ENCODE data around the gene LGMN. TPM values are rescaled to one million over a fixed set of nuclear protein-coding genes. Genes with fewer than 3 reads are reported as not detected.

Gene LGMN
- total RNA-seq, 3 donors from 2014 or later: 70.8 to 193 (median 122) TPM

DNA sequence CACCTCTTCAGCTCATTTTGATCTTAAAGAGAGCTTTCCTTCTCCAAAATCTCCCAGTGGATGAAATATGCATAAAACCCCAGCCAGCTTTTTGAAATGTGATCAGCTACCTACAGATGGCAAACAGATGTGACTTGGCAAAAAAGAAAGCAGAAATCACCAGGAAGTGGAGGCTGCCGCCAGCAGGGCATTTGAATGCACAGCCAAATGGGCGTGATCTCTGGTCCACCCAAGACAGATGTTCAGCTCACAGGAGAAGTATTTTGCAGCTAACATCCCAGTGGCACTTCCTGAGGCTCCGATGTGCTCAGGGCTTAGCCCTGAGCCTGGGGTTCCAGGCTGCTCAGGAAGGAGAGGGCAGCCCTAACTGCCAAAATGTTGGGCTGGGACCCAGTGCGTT lies 78.3 kb downstream of the LGMN start:
- H3K27me3 ChIP-seq: no peaks in the 10 kb centered on the region
- no peaks in the 10 kb centered on the region for H3K9me3 ChIP-seq
- no peaks in the 10 kb centered on the region for H3K36me3 ChIP-seq
- H3K4me1 ChIP-seq: no peaks in the 10 kb centered on the region
- intact Hi-C loops (cut with DNase I; ENCODE audit: low total_unique reads): no loop called here
- H3K4me3 ChIP-seq: no peak overlapping the region
- DNase-seq (ENCODE audit: low spot score in 2 of 2): no peak
- H3K27ac ChIP-seq: no peak overlapping the region
- TF ChIP-seq, protein P1, sequence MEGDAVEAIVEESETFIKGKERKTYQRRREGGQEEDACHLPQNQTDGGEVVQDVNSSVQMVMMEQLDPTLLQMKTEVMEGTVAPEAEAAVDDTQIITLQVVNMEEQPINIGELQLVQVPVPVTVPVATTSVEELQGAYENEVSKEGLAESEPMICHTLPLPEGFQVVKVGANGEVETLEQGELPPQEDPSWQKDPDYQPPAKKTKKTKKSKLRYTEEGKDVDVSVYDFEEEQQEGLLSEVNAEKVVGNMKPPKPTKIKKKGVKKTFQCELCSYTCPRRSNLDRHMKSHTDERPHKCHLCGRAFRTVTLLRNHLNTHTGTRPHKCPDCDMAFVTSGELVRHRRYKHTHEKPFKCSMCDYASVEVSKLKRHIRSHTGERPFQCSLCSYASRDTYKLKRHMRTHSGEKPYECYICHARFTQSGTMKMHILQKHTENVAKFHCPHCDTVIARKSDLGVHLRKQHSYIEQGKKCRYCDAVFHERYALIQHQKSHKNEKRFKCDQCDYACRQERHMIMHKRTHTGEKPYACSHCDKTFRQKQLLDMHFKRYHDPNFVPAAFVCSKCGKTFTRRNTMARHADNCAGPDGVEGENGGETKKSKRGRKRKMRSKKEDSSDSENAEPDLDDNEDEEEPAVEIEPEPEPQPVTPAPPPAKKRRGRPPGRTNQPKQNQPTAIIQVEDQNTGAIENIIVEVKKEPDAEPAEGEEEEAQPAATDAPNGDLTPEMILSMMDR (IDR thresholded peaks at IDR 0.05): no peak
- TF ChIP-seq POLR2A (IDR thresholded peaks at IDR 0.05): no peak
- TF ChIP-seq POLR2AphosphoS5 (IDR thresholded peaks at IDR 0.05): no peak

DNA sequence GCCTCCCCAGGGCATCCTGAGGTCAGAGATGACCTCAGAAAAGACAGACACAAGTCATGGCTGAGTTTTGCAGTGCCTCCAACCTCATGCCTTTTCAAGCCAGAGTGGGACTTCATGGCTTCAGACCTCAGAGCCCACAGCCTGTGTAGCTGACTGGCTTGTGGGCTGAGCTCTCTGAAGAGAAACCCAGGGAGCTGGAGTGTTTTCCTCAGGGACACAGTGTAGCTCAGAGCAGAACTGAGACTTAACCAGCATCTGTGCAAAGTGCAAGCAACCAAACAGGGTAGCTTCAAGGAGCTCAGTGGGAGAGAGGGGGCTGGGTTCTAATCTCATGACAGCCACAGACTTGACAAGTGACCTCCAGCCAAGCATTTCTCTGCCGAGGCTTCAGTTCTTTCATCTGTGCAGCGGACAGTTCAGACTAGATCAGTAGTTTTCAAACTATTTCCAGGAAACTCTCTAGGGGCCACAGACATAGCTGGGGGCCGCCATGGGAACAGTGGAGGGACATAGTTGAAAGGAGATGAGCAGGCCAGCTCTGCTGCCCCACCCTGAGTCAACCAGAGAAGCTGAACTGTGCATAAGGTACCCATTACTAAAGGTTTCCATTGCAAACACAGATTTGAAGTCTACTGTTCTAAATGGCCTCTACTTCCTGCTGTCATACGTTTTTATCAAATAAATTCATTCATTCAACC lies 80.0 kb downstream of the LGMN start:
- Histone ChIP-seq H3K4me3 (no peak overlapping the region), H3K4me1 (no peaks in the 10 kb centered on the region), H3K27ac (no peak overlapping the region), H3K9me3 (no peaks in the 10 kb centered on the region), H3K36me3 (no peaks in the 10 kb centered on the region), H3K27me3 (no peaks in the 10 kb centered on the region)
- TF ChIP-seq, protein P1 (IDR thresholded peaks at IDR 0.05): no peak
- TF ChIP-seq POLR2A (IDR thresholded peaks at IDR 0.05) (no peak), POLR2AphosphoS5 (IDR thresholded peaks at IDR 0.05) (no peak)
- no peak for DNase-seq (ENCODE audit: low spot score in 2 of 2)
- intact Hi-C loops (cut with DNase I; ENCODE audit: low total_unique reads): no loop called here

DNA sequence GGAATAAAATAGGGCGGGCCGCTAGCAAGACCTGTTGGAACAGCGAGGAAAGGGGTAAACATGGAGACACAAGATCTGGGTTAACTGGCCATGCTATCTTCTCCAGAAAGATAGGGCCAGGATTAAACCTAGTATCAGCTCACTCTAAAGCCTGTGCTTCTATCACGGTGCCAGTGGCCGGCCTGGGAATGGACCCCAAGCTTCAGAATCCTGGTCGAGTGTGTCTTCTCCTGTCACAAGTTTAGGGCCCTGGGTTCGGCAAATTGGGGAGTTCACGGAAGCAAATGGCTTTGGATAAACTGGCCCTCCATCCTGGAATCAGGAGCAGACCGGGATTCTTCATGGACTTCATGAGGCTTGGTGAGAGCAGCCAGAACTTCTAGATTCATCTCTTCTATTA lies 82.2 kb downstream of the LGMN start:
- peak overlapping the region in 1 of 2 donors; percentile 38 for H3K27ac ChIP-seq
- no peaks in the 10 kb centered on the region for H3K36me3 ChIP-seq
- H3K4me1 ChIP-seq: no peaks in the 10 kb centered on the region
- H3K4me3 ChIP-seq: no peak overlapping the region
- intact Hi-C loops (cut with DNase I; ENCODE audit: low total_unique reads): loop anchor here (2.0 kb wide), 1 partner anchor 59 kb away; no protein-coding TSS in a partner anchor
- H3K9me3 ChIP-seq: no peaks in the 10 kb centered on the region
- TF ChIP-seq POLR2A (IDR thresholded peaks at IDR 0.05) (no peak), POLR2AphosphoS5 (IDR thresholded peaks at IDR 0.05) (no peak)
- TF ChIP-seq, protein P1 (IDR thresholded peaks at IDR 0.05): no peak
- H3K27me3 ChIP-seq: no peaks in the 10 kb centered on the region
- no peak for DNase-seq (ENCODE audit: low spot score in 2 of 2)

DNA sequence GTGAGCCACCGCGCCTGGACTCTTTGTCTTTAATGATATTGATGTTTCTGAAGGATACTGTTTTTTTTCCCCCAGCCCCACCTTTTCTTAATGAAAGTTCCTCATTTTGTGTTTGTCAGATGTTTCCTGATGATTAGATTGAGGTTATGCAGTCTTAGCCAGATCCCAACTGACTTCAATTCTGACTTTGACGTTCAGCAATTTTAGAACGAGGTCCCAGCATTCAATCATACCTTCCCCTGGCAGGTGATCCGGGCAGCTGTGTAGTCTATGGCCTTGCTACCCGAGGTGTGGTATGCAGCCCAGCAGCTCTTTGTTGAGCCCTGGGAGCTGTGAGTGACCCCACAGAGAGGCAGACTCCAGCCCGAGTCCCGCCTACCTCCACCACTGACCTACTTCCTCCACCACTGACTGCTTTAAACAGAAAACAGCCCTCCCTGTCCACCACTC lies 82.7 kb downstream of the LGMN start:
- Histone ChIP-seq H3K27me3 (no peaks in the 10 kb centered on the region), H3K4me3 (no peak overlapping the region), H3K36me3 (no peaks in the 10 kb centered on the region), H3K27ac (peak overlapping the region in 1 of 2 donors; percentile 38), H3K4me1 (no peaks in the 10 kb centered on the region), H3K9me3 (no peaks in the 10 kb centered on the region)
- DNase-seq (ENCODE audit: low spot score in 2 of 2): no peak
- TF ChIP-seq, protein P1 (IDR thresholded peaks at IDR 0.05): no peak
- TF ChIP-seq POLR2AphosphoS5 (IDR thresholded peaks at IDR 0.05) (no peak), POLR2A (IDR thresholded peaks at IDR 0.05) (no peak)
- intact Hi-C loops (cut with DNase I; ENCODE audit: low total_unique reads): loop anchor here (2.0 kb wide), 1 partner anchor 59 kb away; no protein-coding TSS in a partner anchor

DNA sequence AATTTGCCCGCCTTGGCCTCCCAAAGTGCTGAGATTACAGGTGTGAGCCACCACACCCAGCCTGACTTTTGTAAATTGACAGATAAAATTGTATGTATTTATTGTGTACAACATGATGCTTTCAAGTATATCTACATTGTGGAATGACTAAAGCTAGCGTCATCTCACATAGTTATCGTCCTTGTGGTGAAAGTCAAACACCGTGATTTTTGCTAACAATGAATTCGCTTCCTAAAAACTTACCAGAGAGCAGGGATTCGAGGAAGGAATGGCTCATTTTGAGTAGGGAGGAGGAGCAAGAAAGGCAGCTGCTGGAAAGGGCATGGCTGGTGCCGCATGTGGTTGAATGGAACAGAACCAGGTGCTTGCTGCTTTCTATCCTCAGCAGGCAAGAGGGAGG lies 85.4 kb downstream of the LGMN start:
- Histone ChIP-seq H3K27ac (no peak overlapping the region), H3K9me3 (no peaks in the 10 kb centered on the region), H3K36me3 (no peaks in the 10 kb centered on the region), H3K4me3 (no peak overlapping the region), H3K27me3 (no peaks in the 10 kb centered on the region), H3K4me1 (no peaks in the 10 kb centered on the region)
- no peak for DNase-seq (ENCODE audit: low spot score in 2 of 2)
- no peak for TF ChIP-seq POLR2AphosphoS5 (IDR thresholded peaks at IDR 0.05)
- no peak for TF ChIP-seq POLR2A (IDR thresholded peaks at IDR 0.05)
- TF ChIP-seq, protein P1 (IDR thresholded peaks at IDR 0.05): no peak
- intact Hi-C loops (cut with DNase I; ENCODE audit: low total_unique reads): no loop called here
